SH-SY5Y (cell line): ENCODE data around the gene PVALB.

ENCODE experiments used
- GATA2 ChIP-seq: IDR thresholded peaks from 2 replicates; pipeline ENCODE4 v1.6.1; 2011; ENCODE audit warnings: mild to moderate bottlenecking, low read depth, low read length
- GATA3 ChIP-seq: IDR thresholded peaks from 2 replicates; pipeline ENCODE4 v1.6.1; 2011; ENCODE audit warnings: low read depth, mild to moderate bottlenecking, low read length, moderate library complexity

The PVALB gene

DNA sequence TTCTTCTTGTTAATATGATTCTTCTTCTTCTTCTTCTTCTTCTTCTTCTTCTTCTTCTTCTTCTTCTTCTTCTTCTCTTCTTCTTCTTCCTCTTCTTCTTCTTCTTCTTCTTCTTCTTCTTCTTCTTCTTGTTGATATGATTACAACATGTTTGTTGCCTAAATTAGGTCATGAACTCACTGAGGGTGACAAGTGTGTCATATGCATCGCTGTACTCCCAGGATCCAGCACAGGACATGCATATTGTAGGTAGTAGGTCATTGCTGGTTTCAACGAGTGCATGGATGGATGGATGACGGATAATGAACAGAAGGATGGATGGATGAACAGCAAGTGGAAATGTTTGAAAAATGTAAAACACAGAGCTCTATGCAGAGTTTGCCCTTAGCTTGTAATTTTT is 14.9 kb upstream of the PVALB start:
- TF ChIP-seq GATA3 (no peak), GATA2 (no peak)

DNA sequence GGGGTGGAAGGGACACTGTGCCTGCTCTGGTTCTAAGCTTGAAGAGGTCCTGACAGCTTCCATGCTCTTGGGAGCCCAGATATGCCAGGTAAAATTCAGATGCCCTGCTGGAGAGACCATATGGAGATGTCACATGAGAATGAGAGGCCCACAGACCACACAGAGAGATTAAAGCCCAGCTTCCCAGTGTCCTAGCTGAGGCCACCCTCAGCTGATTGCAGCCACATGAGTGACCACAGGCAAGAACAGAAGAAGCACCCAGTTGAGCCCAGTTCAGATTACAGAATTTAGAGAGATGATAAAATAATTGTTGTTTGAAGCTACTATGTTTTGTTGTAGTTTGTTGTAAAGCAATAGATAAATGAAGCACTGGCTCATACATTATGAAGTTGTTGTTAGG is 14.4 kb upstream of the PVALB start:
- TF ChIP-seq GATA2 (no peak), GATA3 (no peak)

DNA sequence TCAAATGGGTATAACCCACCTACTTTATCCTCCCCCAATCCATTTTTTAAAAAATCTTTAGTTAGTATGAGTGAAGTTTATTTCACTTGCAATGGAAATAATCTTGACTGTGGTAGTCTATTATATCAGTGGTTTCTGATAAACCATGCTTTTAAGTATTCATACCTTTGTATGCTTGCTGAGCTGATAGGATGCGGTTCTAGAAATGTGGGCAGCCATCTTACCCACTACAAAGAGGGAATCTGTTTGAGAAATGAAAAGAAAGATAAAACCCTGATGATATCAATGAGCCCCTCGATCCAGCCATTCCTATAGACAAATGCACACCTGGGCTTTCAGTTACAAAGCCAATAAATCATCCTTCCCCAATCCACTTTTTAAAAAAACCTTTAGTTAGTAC is 13.8 kb upstream of the PVALB start:
- TF ChIP-seq GATA3 (no peak), GATA2 (no peak)

DNA sequence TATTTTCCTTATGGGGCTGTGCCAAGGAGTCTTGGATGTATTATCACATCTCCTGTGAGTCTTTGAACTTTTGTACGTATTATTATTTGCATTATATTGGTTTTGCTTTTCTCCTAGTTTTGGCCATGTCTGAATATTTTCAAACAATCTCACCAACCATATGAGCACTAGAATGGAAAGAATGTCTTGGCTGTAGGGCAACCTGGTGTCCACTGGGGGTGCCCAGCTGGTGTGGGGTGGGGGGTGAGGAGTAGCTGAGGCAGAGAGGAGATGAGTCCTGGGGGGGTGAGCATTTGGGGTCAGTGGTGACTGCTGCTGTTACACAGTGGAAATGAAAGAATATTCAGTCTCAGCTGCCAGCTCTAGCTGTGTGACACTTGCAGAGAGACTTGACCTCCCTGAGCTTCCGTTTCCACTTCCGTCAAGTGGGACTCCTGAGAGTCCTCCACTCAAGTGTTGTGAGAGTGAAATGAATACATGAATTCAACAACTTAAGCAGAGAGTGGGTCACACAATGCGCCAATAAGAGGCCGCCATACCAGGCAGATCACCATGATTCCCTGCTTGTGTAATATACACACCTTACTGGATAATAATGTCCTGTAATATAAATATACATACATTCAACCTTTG is 12.7 kb upstream of the PVALB start:
- TF ChIP-seq GATA3, result no peak
- no peak for TF ChIP-seq GATA2

DNA sequence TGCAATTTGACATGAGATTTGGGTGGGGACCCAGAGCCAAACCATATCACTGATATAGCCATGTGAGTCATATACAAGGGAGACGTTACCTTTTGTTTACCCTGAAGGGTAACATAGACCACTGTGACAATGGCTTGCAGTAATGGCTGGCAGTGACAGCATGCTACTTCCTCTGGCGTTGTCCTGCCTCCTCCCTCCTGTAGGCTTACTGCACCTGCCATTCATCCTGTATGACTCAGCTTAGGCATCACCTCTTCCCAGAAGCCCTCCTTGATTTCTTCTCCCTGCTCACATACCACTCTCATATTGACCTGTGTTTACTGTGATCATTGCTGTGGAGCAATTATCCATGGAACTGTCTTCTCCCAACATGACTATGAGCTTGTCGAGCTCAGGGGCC is 12.0 kb upstream of the PVALB start:
- no peak for TF ChIP-seq GATA3
- TF ChIP-seq GATA2, result no peak

DNA sequence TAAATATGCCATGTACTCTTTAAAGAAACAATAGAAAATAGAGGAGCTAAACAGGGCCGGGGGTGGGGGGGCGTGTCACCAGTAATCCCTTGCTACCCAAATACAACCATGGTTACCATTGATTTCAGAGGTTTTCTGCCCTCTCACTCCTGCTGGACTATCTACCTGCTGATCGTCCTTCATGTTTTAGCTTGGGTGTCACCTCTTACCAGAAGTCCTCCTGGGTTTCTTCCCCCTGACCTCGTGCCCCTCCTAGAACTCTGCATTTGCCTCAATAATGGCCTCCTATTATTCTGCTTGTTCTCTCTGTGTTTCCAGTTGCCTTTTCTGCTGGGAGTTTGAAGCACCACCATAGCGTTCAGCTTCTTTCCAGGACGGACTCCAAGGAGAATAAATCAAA is 9.4 kb upstream of the PVALB start:
- TF ChIP-seq GATA2 (no peak), GATA3 (no peak)

DNA sequence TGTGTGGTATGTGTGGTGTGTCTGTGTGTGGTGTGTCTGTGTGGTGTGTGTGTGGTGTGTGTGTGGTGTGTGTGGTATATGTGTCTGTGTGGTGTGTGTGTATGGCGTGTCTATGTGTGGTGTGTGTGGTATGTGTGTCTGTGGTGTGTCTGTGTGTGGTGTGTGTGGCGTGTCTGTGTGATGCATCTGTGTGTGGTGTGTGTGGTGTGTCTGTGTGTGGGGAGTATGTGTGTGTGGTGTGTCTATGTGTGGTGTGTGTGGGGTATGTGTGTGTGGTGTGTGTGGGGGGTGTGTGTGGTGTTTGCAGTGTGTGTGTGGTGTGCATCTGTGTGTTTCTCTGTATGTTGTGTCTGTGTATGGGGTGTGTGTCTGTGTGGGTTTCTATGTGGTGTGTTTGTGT is 7.8 kb upstream of the PVALB start:
- no peak for TF ChIP-seq GATA2
- TF ChIP-seq GATA3, result no peak

DNA sequence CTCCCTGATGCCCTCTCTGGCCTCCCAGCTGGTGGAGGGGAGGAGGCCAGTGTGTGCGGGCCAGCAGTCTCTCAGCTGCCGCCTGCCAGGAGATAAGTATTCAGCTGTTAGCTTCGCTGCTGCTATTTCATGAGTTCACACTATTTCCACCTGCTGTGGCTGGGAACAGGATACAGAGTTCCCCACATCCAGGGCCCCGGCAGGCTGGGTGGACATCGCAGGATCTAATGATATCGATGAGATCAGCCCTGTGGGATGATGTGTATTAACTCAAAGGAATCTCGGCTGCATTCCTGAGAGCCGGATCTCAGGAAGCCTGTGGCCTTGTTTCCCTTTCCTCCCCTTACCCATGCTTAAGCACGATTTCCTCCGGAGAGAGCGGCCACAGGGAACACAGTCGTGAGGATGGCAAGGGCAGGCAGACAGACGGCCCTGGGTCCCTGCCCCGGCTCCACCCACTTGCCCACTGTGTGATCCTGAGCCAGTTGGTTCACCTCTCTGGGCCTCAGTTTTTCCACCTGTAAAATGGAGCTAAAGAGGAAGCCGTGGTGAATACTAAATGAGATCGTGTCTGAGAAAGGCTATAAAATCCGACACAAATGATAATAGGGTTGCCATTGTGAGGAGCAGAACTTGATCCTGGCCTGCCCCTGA is 6.5 kb upstream of the PVALB start:
- TF ChIP-seq GATA3 (no peak), GATA2 (no peak)

DNA sequence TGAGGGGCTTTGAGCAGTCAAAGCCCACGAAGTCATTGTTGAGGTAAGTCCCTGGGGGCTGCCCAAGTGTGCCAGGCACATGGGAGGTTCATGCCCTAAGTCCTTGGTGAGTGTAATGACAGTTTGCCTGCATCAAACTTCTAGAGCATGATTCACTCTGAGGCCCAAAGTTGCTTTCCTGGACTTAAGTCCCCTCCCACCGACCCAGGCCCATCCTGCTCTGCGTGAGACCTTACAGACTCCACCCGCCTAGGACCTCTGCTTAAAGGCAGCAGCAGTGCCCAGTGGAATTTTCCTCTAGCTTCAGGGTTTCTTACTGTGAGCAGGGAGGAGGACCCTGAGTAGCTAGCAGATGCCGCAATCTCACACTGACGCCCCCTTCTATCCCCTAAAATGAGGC is 5.7 kb upstream of the PVALB start:
- TF ChIP-seq GATA2, result no peak
- no peak for TF ChIP-seq GATA3

DNA sequence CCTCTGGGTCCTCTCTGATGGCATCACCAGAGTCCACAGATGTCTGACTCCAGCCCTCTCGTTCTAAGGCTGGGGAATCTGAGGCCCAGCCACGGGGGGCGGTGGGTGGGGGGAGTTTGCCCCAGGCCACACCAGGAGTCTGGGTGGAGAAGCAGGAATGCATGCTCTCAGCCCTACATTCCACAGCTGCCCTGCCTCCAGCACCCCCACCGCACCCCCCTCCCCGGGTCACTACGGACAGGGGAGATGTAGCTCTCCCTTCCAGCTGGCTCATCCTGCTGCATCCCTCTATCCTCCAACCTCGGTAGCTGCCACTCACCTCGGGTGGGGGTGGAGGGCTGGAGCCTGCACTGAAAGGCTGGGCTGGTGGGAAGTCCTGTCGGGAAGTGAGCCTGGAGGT is 2.3 kb upstream of the PVALB start:
- TF ChIP-seq GATA3 (no peak), GATA2 (no peak)

DNA sequence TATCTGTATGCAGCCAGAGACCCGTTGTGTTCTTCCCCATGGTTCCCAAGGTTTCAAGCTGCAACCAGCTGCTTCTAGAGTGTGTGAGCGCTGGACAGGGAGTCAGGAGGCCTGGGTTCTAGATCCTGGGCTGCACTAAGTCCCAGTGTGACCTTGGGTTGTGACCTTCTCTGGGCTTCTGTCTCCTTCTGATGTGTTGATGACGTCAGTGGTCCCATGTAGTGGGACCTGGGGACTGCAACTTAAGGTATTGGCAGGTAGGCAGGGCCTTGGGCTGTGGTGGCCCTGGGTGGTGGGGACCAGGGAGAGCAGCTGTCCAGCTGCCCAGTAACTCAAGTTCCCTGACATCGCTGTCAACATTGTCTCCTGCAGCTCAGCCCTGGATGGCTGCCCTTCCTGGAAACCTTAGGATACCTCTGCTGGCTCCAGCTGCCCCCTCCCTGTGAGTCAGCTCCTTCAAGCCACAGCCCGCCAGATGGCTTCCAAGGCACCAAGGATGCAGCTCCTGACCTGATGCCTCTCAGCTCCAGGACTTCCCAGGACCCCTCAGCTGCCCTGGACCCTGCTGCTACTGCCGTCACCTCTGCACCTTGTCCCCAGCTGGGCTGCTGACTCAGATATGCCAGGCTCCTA is 1.3 kb upstream of the PVALB start:
- TF ChIP-seq GATA3 (no peak), GATA2 (no peak)

DNA sequence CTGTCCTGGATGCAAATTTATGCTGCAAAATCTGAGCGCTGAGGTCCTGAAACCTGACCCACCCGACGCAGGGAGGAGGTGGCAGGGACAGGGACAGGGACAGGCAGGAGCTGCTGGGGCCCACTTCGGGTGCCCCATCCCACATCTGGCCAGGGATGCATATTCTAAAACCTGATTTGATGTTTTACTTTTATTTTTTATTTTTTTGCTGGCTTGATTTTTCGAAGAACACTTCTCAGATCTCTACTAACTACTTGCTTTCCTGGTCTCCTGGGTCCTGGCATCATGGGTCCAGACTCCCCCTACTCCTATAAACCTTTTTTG is 652 bp upstream of the PVALB start:
- TF ChIP-seq GATA2, result no peak
- no peak for TF ChIP-seq GATA3

DNA sequence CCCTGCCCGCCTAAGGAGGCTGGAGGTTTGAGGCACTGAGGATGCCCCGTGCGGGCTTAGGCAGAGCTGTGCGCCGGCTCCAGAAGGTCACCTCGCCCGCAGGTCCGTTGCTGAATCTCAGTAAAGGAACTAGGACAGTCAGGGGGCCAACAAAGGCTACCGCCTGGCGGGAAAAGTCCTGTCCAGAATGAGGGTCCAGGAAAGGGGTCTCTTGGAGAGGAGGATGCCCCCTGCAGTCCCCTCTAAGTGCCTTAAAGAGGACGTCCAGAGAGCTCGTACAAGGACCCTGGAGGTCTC is 548 bp downstream of the PVALB start:
- TF ChIP-seq GATA2, result no peak
- no peak for TF ChIP-seq GATA3

DNA sequence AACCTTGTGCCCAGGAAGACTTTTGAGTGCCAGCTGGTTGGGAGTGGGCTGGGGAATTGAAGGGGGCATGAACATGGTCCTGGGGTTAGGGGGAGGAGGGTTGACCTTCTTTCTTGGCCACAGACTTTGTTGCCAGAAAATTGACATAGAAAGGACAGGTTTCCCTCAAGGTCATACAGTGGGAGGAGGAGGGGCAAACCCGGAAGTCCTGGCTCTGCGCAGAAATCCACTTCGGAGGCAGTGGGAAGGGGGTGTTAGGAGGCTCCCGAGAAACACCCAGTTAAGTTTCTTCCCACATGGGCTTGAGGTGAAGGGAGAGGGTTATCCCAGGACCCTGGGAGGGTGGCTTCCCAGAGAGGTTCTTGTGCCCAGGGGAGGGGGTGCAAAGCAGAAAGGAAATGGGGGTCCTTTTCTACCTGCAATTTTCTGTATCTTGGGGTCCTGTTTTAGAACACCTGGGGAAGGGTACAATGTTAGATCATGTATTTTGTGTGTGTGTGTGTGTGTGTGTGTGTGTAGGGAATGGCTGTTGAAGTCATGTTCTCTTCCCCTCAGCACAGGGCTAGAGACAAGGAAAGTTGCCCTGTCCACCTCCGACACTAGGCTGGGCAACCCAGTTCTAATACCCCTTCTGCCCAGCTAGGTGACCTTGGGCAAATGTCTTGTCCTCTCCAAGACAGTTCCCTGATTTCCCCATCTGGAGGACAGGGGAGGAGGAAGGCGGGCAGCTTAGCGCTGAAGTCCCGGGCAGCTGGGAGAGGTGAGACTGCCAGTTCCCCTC is 1.1 kb downstream of the PVALB start:
- TF ChIP-seq GATA2 (no peak), GATA3 (no peak)

DNA sequence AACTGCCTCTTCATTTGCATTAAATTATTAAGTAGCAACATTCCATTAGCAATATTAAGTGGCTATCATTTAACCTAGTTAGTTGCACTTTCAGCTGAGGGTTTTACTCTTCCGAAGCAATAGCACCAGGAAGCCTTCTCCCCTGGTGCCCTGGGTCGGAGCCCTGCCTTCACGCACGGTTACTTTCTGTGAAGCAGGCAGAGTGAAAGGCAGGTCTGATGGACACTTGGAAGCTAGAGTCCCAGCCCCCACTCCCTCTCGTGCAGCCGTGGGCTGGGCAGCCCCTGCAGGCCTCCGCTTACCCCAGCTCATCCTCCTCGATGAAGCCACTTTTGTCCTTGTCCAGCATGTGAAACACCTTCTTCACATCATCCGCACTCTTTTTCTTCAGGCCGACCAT is 2.0 kb downstream of the PVALB start:
- TF ChIP-seq GATA2 (no peak), GATA3 (no peak)
